IPS DF 4.7 (cell line): ENCODE results near the gene LHFPL5.

Experiments
- DNase-seq: peaks from one replicate; pipeline ENCODE4 v3.0.0-alpha.2; 2013; ENCODE audit warnings: low spot score; ENCODE audit errors: extremely low read depth

LHFPL5 gene

DNA sequence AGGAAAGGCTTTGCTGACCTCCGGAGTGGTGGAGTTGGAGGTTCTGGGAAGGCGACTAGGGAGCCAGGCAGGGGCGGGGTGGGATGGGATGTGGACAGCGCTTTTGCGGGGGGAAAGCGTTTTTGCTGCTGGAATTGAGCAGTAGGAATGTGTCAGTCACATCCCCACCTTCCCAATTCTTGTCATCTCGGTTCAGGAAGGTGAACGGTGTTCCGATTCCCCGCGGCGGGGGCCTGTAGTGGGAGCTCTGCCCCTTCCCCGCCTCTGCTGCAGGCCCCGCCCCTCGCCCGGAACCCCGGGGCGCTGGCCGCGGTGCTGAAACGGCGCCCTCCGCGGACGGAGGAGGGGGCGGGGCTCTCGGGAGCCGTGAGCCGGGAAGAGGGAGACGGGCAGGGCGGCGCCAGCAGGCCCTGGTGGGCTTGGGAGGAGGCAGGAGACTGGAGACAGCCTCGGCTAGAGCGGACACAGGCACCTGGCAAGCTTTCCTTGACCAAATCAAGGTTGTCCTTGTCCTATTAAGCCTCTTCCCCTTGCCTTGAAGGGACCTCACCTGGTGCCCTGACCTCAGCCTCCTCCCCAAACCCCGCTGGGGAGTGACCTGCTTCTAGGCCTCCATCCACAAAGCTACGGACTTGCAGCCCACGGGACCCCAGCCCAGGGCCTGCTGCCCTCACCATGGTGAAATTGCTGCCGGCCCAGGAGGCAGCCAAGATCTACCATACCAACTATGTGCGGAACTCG, at the start of gene LHFPL5:
Gene LHFPL5, plus strand, starts transcription at position 357 of the 741 bp plus-strand sequence. Its CDS starts 319 bp downstream, at position 676.
- DNase-seq, result no peak

DNA sequence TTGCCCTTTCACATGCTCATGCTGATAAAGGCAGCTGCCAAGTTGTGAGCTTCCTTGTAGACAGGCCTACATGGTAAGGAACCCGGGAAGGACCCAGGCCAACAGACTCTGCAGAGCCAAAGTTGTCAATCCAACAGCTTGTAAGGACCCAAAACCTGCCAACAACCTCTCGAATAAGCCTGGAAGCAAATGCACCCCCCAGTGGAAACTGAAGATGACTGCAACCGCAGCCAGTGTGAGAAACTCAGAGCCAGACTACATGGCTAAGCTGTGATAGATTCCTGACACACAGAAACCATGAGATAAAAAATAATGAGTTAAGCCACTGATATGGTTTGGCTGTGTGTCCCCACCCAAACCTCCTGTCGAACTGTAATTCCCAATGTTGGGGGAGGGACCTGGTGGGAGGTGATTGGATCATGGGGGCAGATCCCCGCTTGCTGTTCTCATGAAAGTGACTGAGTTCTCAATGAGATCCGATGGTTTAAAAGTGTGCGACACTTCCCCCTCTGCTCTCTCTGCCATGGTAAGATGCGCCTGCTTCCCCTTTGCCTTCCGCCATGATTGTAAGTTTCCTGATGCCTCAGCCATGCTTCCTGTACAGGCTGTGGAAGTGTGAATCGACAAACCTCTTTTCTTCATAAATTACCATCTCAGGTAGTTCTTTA, 47.6 kb upstream of the LHFPL5 start:
- no peak for DNase-seq

DNA sequence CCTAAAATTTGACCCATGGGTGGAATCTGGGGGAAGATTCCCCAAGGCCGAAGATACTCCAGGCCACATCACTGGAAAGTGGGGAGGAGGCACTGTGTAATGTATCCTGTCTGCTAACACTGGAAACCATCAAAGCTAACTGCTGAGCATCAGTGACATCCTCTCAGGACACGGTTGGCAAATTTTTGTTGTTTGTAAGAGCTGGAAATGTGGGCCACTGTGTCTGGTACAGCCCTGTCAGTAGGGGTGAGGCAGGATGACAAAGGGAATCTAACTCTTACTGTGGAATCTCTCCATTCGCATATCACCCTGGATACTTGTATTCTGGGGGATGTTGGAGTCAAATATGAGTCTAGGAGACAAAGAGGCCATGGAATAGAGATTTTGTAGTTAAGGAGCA, 45.7 kb upstream of the LHFPL5 start:
- no peak for DNase-seq

DNA sequence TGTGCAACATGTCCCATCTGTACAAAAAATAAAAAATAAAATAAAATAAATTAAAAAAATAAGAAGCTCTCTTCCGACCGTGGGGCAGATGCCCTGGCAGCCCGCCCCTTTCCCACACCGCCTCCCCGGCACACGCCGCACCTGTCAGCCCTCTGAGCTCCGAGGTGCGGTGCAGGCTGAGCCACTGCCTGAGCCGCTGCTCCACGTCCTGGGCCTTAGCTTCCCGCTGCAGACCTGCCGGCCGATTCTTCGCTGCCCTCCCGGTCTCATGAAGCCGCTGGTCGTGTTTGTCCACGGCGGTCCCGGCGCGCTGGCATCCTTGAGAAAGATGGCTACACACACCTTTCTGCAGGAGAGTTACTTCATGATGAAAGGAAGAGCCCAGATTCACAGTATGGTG, 39.4 kb upstream of the LHFPL5 start:
- no peak for DNase-seq

DNA sequence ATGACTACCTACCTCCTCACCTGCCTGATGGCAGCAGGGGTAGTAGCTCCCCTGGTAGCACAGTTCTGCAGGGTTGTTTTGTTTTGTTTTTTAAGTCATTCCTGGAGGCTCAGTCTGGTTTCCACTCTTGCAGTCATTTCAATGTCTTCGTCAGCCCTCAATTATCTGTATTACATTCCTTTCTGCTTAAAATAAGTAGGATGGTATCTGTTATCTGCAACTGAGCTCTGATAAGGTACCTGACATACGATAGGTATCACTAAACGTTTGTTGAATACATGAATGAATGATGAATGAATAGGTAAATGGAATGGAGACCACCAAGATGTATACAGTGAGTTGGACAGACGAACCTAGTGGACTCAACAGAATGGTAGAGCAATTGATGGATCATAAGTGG, 35.9 kb upstream of the LHFPL5 start:
- no peak for DNase-seq

DNA sequence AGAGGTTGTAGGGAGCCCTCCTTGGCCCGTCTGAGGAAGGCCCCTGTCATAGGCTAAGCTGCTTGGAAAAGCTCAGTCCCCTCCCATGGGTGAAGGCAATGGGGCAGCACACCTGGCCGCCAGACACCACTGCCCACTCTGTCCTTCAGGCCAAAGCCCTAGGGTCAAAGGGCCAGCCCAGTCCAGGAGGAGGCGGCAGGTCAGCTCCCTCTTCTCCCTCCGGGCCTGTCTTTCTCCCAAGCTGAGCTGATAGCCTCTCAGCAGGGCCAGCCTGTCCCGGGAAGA, 33.9 kb upstream of the LHFPL5 start:
- no peak for DNase-seq

DNA sequence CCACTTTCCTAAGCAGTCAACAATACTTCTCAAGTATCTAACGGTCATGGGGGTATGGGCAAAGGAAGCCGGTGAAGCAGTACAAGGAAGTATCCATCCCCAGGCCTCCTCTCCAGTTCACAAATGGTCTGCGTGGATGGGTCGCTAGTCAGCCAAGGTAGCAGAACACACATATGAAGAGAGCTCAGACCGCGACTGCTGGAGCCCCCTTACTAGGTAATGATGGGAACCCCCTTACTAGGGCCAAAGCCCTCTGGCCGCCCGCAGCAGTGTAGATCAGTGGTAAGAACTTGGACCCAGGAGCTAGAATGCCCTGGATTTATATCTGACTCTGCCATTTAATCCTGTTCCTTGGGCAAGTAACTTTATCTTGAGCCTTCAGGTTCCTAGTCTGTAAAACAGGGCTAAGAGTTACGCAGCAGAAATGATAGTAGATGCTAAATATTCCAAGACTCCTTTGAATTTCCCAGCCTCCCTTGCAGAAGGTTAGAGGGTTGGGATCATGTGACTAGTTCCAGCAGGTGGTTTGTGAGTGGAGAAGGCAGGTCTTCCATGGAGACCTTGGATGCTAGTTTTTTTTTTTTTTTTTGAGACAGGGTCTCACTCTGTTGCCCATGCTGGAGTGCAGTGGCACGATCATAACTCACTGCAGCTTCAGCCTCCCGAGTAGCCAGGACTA, 30.9 kb upstream of the LHFPL5 start:
- no peak for DNase-seq

DNA sequence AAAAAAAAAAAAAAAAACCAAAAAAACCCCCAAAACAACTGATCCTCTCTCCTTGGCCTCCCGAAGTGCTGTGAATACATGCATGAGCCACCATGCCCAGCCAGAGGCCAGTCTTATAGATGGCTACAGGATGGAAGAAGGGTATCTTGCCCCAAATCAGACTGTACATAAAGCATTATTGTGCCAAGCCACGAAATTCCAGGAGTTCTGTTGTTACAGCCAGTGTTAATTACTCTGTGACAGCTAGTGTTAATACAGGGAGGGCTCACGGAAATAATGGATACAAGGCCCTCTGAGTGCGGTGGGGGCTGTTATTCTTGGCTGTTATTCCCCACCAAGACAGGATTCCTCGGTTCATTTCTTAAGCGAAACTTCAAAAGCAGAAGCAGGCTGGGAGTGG, 30.1 kb upstream of the LHFPL5 start:
- no peak for DNase-seq

DNA sequence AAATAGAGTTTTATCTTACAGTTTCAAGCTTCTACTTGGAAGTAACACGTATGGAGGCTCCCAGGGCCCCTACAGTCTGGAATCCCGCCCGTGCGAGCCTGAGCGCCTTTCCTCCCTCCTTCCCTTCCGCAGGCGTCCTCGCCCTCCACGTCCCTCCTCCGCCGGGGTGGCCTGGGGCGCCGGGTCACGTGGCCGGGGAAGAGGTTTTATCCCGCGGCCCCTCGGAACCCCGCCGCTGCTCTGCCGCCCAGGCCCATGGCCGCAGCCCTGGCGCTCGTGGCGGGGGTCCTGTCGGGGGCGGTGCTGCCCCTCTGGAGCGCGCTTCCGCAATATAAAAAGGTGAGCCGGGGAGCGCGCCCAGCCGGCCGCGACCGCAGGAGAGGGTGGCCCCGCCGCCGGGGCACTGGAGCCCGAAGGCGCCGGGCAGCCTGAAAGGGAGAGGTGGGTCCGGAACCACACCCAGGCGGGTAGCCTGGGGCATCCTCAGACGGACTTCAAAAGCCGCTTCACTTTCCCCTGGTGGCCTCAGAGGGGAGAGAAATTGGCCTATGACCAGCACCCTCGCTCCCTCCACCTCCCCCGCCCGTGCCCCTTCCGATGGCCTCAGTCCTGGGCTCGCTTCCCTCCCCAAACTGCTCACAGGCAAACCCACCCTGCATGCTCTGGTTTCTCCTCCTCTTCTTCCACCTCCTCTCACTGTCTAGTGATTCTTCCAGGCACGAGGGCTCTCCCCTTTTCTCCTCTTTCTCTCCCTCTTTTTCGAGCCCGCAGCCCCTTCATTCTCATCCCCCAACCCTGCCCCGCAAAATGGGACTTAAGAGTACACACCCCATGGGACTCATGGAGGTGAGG, 28.6 kb upstream of the LHFPL5 start, which contains the start of gene CLPSL2:
Gene CLPSL2, plus strand, starts transcription at position 235 of the 852 bp plus-strand sequence. Its CDS starts 21 bp downstream, at position 256.
- no peak for DNase-seq

DNA sequence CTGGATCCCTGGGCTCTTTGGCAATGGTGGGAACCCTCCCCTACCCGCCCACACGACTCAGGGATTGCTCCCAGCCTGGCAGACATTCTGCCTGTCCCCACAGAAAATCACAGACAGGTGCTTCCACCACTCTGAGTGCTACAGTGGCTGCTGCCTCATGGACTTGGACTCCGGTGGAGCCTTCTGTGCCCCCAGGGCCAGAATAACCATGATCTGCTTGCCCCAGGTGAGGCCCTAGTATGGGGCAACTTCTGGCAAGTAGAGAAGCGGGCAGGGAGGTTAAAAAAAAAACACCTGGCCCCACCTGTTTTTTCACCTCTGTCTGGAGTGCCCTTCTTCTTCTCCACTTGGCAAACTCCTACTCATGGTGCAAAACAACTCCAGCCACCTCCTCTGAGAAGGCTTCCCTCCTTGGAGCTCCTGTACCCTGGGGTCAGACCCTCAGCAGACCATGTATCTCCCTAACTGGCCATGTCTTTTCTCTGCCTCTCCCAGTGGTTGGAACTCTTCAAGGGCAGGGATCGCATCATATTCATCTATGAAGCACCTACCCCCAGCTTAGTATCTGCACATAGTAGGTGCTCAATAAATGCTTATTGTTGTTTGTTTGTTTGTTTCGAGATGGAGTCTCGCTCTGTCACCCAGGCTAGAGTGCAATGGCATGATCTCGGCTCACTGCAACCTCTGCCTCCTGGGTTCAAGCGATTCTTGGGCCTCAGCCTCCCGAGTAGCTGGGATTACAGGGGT, 27.6 kb upstream of the LHFPL5 start:
- DNase-seq, result no peak

DNA sequence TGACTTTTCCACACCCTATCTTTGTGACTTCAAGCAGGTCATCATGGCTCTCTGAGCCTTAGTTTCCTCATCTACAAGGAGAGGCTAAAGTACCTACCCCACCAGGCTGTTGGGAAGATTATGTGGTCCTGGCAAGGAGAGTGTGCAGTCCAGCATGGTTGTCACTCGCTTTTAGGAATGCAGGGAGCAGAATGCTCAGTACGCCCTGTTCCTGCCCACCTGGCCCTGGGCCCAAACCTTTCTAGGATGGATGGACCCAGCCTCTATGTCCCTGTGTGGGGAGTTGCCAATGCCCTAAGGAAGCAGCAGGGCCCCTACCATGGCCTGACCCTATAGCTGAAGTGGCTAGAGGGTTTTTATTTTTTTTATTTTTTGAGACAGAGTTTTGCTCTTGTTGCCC, 26.7 kb upstream of the LHFPL5 start:
- DNase-seq, result no peak

DNA sequence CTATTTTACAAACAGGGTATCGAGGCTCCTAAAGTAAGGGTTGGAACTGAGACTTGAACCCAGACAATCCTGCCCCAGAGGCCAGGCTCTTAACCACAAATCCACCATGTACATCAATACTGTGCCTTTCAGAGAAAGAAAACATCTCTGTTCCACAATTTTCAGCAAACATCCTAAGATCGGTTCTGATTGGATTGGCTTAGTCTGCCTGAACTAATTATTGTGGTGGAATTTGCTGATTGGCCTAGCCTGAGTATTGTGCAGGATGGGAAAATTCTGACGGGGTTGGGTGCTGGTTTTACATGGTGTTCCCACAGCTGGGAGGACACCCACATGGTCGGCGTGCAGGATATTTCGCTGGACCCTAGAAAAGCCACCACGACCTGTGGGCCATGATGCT, 24.4 kb upstream of the LHFPL5 start, which contains the start of gene CLPSL1:
Gene CLPSL1, plus strand, starts transcription at position 301 of the 400 bp plus-strand sequence. Its CDS starts 92 bp downstream, at position 393.
- no peak for DNase-seq

DNA sequence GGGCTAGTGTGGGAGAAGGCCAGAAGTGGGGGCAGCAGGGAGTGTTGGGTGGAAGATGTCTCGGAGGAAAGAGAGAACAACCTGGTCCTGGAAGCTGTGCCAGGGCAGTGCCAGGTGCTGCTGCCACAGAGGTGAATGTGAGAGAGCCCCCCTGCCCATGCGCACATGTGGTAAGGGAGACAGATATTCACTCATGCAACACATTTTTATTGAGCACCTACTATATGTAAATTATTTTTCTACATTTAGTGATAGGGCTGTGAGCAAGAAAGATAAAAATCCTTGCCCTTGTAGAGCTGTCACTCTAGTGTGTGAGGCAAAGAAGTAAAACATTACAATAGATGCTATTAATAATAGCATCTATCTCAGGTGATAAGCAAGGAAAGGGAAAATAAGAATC, 23.9 kb upstream of the LHFPL5 start:
- no peak for DNase-seq

DNA sequence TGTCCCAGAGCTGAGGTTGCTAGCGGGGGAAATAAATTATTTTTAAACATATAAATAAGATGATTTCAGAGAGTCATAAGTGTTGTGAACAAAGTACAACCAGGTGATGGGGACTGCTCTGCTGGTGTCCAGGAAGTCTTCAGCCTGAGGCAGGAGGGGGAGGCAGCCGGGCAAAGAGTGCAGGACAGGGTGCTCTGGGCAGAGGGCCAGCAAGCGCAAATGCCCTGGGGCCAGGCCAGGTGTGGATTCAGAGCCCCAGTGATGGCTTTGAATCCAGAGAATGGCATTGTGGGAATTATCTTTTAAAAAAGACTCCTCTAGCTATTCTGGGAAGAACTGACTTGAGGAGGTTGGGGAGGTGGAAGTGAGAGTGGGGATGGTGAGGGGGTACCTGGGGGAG, 22.7 kb upstream of the LHFPL5 start:
- no peak for DNase-seq

DNA sequence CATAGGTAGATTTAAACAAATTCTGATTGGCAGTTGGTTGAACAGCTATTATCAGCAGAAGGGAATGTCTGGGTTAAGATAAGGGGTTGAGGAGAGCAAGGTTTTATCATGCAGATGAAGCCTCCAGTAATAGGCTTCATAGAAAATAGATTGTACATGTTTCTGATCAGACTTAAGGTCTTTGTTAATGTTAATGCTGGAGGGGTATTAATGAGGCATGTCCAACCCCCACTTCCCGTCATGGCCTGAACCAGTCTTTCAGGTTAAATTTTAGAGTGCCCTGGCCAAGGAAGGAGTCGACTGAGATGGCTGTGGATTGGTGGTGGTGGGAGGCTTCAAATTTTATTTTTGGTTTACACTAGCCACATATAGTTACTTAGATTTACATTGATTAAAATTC, 21.0 kb upstream of the LHFPL5 start:
- DNase-seq, result no peak

DNA sequence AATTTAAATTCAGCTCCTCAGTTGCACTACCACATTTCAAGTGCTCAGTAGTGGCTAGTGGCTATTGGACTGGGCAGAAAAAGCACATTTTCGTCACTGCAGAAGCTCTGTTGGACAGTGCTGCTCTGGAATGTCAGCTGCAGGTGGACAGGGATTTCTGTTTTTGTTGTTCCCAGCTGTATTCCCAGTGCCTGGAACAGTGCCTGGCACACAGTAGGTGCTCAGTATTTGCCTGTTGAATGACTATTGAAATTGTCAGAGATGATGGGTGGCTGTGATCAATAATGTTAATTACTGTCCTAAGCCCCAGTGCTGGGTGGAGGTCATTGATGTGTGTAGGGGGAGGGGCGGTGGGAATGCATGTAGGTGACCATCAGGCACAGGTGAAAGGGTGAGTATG, 18.9 kb upstream of the LHFPL5 start:
- no peak for DNase-seq

DNA sequence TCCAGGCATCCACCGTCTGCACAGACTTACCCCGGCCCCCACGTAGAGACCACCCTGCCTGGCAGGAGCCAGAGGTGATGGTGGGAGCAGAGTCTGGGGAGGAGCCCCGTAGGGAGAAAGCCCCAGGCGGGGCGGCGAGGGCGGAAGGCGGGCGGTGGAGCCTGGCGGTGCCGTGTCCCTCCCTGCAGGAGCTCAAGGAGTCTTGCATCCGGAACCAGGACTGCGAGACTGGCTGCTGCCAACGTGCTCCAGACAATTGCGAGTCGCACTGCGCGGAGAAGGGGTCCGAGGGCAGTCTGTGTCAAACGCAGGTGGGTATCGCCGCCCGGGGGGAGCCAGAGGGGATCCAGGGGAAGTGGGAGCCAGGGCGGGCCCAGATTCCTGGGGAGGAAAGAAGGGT, 18.3 kb upstream of the LHFPL5 start:
- DNase-seq, result no peak

DNA sequence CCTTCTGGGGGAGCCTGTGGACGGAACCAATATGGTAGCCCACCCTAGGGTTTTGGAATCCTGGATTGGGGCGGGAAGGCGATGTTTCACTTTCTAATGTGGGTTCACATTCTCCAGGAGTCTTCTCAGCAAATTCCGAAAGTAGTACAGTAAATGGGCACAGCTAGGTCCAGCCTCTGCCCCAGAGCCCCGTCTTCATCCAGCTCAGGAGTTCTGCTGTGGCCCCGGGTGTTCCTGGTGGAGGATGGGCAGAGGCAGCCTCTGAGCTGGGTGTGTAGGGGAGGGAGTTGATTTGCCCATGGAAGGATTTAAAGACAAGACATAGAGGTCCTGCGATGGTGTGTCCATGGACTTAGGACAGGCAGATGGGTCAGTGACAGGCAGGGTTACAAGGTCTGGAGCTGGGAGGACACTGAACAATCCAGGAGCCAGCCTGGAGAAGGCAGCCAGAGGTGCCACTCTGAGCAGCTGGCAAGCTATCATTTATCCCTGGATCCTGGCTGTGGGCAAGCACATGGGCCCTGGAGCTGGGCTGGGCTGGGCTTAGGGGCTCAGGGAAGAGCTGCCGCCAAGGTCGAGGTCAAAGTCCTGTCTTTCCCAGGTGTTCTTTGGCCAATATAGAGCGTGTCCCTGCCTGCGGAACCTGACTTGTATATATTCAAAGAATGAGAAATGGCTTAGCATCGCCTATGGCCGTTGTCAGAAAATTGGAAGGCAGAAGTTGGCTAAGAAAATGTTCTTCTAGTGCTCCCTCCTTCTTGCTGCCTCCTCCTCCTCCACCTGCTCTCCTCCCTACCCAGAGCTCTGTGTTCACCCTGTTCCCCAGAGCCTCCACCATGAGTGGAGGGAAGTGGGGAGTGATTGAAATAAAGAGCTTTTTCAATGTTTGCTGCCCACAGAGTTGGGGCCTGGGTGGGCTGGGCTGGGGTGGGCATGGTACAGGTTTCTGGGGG, 17.6 kb upstream of the LHFPL5 start:
- DNase-seq, result no peak

DNA sequence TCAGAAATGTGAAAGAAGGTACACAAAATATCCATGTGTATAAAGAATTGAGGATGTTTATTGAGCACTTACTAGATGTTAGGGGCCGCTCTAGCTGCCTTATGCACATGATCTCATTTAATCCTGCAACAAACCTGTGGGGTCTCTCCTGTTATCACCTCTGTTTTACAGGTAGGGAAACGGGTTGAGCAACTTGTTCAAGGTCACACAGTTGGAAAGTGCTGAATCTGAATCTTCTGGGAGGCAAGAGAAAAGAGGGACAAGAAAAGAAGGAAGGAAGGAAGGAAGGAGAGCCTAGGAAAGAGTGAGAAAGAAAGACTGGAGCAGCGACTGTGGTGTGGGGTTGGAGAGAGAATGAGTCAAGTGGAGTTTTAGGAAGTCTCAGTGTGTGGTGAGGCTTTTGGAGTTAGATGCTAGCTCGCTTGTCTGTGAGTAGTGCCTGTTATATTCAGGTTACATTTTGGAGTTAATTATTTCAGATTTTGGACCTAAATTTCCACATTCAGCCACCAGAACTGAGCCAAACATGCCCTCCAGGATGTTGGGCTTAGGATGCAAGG, 16.6 kb upstream of the LHFPL5 start:
- no peak for DNase-seq
